Stimulated activated CD8-positive, alpha-beta memory T cell treated with anti-CD3 and anti-CD28 coated beads, Interleukin-15, amount 100 ng/mL, for 4 hours (primary cell): ENCODE data around the gene EXOC1L.

Experiments used
- DNase-seq, 2 donors: peaks; one replicate each; pipeline ENCODE4 v3.0.0-alpha.2; 2020; ENCODE audit warnings: low read depth in 2 of 2

Gene EXOC1L

GRCh38 chr4:55884093-55884850 lies 64.7 kb downstream of the EXOC1L start:
- no peak for DNase-seq

DNA sequence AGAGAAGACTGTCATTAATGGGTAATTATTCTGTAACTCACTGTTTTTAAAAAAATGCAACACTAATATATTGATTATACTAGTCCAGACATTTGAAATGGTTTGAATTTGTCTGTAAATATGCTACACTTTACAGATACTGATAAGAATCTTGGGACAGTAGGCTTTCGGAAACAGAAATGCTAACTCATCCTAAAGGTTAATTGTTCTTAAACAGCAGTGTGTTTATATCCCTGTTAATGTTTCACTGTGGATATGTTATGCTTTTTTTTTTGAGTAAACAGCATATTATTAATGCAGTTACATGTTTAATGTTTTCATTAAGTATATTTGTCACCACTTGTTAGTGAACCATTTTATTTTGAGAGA lies 65.2 kb downstream of the EXOC1L start:
- no peak for DNase-seq
